ENCODE results near the gene RBM34.

GRCh38 chr1:235102259-235102582 is 58.8 kb downstream of the RBM34 start:
- TF ChIP-seq CTCF (IDR thresholded peaks at IDR 0.05) (no peak), POLR2A (IDR thresholded peaks at IDR 0.05) (no peak)

All from right lobe of liver (tissue), 4 donors.